Measurements from ENCODE around the gene ZFAND3. TPM values are rescaled to one million over a fixed set of nuclear protein-coding genes. Genes with fewer than 3 reads are reported as not detected.
A peak's percentile ranks its signal among the peaks of the same experiment; 100 is the strongest.

ZFAND3 gene
- polyA plus RNA-seq, 3 donors = 11.5 to 21.1 (median 11.7) TPM

- intact Hi-C loops (cut with micrococcal nuclease) = no loop called here
- no peaks in the 10 kb centered on the region for H3K27me3 ChIP-seq (ENCODE audit: control insufficient read depth in 2 of 2, insufficient read depth in 2 of 2, low read length in 2 of 2)
- no peak for TF ChIP-seq CTCF (IDR thresholded peaks at IDR 0.05)
- H3K79me2 ChIP-seq (ENCODE audit: insufficient read depth, low read length) = peaks cover 4% of the 10 kb centered on the region
- H3K4me3 Mint-ChIP-seq = no peak overlapping the region
- H3K27ac Mint-ChIP-seq = peak overlapping the region in 1 of 7 donors; percentile 33
- H4K20me1 ChIP-seq (ENCODE audit: insufficient read depth, low read length) = peaks cover 99% of the 10 kb centered on the region
- peaks cover 7 to 10% of the 10 kb centered on the region in 2 donors for H3K4me1 ChIP-seq (ENCODE audit: control insufficient read depth in 1 of 2, insufficient read depth in 2 of 2, low read length in 2 of 2)
- no peak overlapping the region for H3K9ac ChIP-seq (ENCODE audit: insufficient read depth, low read length, poor library complexity, severe bottlenecking)
- no peak overlapping the region for H3K4me2 ChIP-seq (replicated peaks; ENCODE audit: extremely low read depth, low read length, poor library complexity, severe bottlenecking)
- peaks cover 18% of the 10 kb centered on the region for H3K4me1 Mint-ChIP-seq
- no peaks in the 10 kb centered on the region for H3K9me3 Mint-ChIP-seq
- WGBS (ENCODE audit: insufficient coverage) = 96% methylated on average over 3 of the region's 3 CpGs
- H3K27me3 Mint-ChIP-seq (ENCODE audit: low read depth in 3 of 3) = peaks cover 0 to 3% (median 3%) of the 10 kb centered on the region in 3 donors
- no peak for DNase-seq
- H3K27ac ChIP-seq (ENCODE audit: low read depth in 1 of 2, low read length in 2 of 2) = peak overlapping the region in 1 of 2 donors; percentile 20
- H3K9me3 ChIP-seq (replicated peaks in 1 of 2; ENCODE audit: control insufficient read depth in 1 of 2, insufficient read depth in 1 of 2, low read length in 2 of 2) = no peaks in the 10 kb centered on the region
- H3K36me3 Mint-ChIP-seq = peaks cover 44 to 61% of the 10 kb centered on the region in 2 donors
- H3K36me3 ChIP-seq (replicated peaks in 1 of 2; ENCODE audit: control insufficient read depth in 1 of 2, insufficient read depth in 2 of 2, low read length in 2 of 2) = peaks cover 24 to 87% of the 10 kb centered on the region in 2 donors
- H2AFZ ChIP-seq (ENCODE audit: insufficient read depth, low read depth, low read length, poor library complexity, severe bottlenecking) = no peak overlapping the region
- H3K4me3 ChIP-seq (replicated peaks in 1 of 3; ENCODE audit: low read depth in 2 of 3, low read length in 3 of 3) = no peak overlapping the region
These were observed 330.5 kb downstream of the ZFAND3 start for GRCh38 chr6:38150021-38150420.

- DNase-seq = no peak
- no peak overlapping the region for H3K4me3 ChIP-seq (replicated peaks in 1 of 3; ENCODE audit: low read depth in 2 of 3, low read length in 3 of 3)
- no peaks in the 10 kb centered on the region for H3K79me2 ChIP-seq (ENCODE audit: insufficient read depth, low read length)
- H2AFZ ChIP-seq (ENCODE audit: insufficient read depth, low read depth, low read length, poor library complexity, severe bottlenecking) = no peak overlapping the region
- H3K36me3 Mint-ChIP-seq = peaks cover 45 to 68% of the 10 kb centered on the region in 2 donors
- peak overlapping the region in 1 of 2 donors; percentile 20 for H3K27ac ChIP-seq (ENCODE audit: low read depth in 1 of 2, low read length in 2 of 2)
- H3K9me3 ChIP-seq (replicated peaks in 1 of 2; ENCODE audit: control insufficient read depth in 1 of 2, insufficient read depth in 1 of 2, low read length in 2 of 2) = no peaks in the 10 kb centered on the region
- WGBS (ENCODE audit: insufficient coverage) = 100% methylated on average over 9 of the region's 11 CpGs
- peaks cover 24 to 83% of the 10 kb centered on the region in 2 donors for H3K36me3 ChIP-seq (replicated peaks in 1 of 2; ENCODE audit: control insufficient read depth in 1 of 2, insufficient read depth in 2 of 2, low read length in 2 of 2)
- peak overlapping the region in 5 of 7 donors; percentile 28 to 82 (median 64) for H3K27ac Mint-ChIP-seq
- H3K4me1 Mint-ChIP-seq = peaks cover 21% of the 10 kb centered on the region
- peaks cover 0 to 6% (median 3%) of the 10 kb centered on the region in 3 donors for H3K27me3 Mint-ChIP-seq (ENCODE audit: low read depth in 3 of 3)
- TF ChIP-seq CTCF (IDR thresholded peaks at IDR 0.05) = no peak
- no peak overlapping the region for H3K9ac ChIP-seq (ENCODE audit: insufficient read depth, low read length, poor library complexity, severe bottlenecking)
- peaks cover 13 to 16% of the 10 kb centered on the region in 2 donors for H3K4me1 ChIP-seq (ENCODE audit: control insufficient read depth in 1 of 2, insufficient read depth in 2 of 2, low read length in 2 of 2)
- H3K4me2 ChIP-seq (replicated peaks; ENCODE audit: extremely low read depth, low read length, poor library complexity, severe bottlenecking) = no peak overlapping the region
- H3K4me3 Mint-ChIP-seq = no peak overlapping the region
- intact Hi-C loops (cut with micrococcal nuclease) = no loop called here
- H4K20me1 ChIP-seq (ENCODE audit: insufficient read depth, low read length) = peaks cover 99% of the 10 kb centered on the region
- H3K9me3 Mint-ChIP-seq = no peaks in the 10 kb centered on the region
- no peaks in the 10 kb centered on the region for H3K27me3 ChIP-seq (ENCODE audit: control insufficient read depth in 2 of 2, insufficient read depth in 2 of 2, low read length in 2 of 2)
These were observed 331.3 kb downstream of the ZFAND3 start for GRCh38 chr6:38150681-38151296.

Measured in CD14-positive monocyte (primary cell).